A549 (cell line): Measurements from ENCODE around the gene TTLL11. TPM values are rescaled to one million over a fixed set of nuclear protein-coding genes. Genes with fewer than 3 reads are reported as not detected.

Experiments
- ATAC-seq, 2 experiments: fragments of 200-7000 bp in 1 of 2; fragments of >200 bp in 1 of 2; cut with Nextera tagmentation in 1 of 2; cut with Tn5 transposase in 1 of 2; 3 replicates each; pipeline versions ENCODE4 v1.8.0 to v1.9.1; 2018 to 2020; ENCODE audit warnings: mild to moderate bottlenecking in 1 of 2, moderate library complexity in 1 of 2
- CTCF ChIA-PET: fragments of 300-600 bp; sonication (Branson Sonifier 250); formaldehyde crosslinking; extraction: SDS; loops from one replicate; lab custom pipeline; 2021; ENCODE audit warnings: antibody characterized with exemption, inconsistent platforms; lab: Yijun Ruan, JAX
- POLR2A ChIA-PET: fragments of 350-600 bp; formaldehyde crosslinking; extraction: SDS; loops from one replicate; lab custom pipeline; 2021; ENCODE audit warnings: antibody characterized with exemption, inconsistent platforms; lab: Yijun Ruan, JAX
- DNase-seq, 2 experiments: peaks; one replicate each; pipeline versions ENCODE4 v3.0.0 to v3.0.0-alpha.2; 2011 to 2016; ENCODE audit warnings: low read depth in 1 of 2, low spot score in 1 of 2
- FAIRE-seq: peaks from 2 replicates; lab custom pipeline; 2011; peaks lifted over from hg19 to GRCh38; lab: Jason Lieb, UNC
- H3K27ac ChIP-seq, 2 experiments: fragments of >200 bp; sonication (Bioruptor Twin); formaldehyde crosslinking; 3 replicates each; pipeline ENCODE4 v1.5.1; 2016 to 2017
- H3K4me1 ChIP-seq: fragments of >200 bp; sonication (Bioruptor Twin); formaldehyde crosslinking; 3 replicates; pipeline ENCODE4 v1.6.1; 2016
- H3K4me2 ChIP-seq: fragments of >200 bp; sonication (Bioruptor Twin); formaldehyde crosslinking; 3 replicates; pipeline ENCODE4 v1.6.1; 2016
- H3K4me3 ChIP-seq: fragments of >200 bp; sonication (Bioruptor Twin); formaldehyde crosslinking; 3 replicates; pipeline ENCODE4 v1.5.1; 2016
- H3K9me3 ChIP-seq: fragments of >200 bp; sonication (Bioruptor Twin); formaldehyde crosslinking; 3 replicates; pipeline ENCODE4 v1.6.1; 2016
- CTCF ChIP-seq: fragments of >200 bp; sonication (Bioruptor Twin); formaldehyde crosslinking; IDR thresholded peaks from 3 replicates; pipeline ENCODE4 v1.5.1; 2016
- E2F6 ChIP-seq: IDR thresholded peaks from 2 replicates; pipeline ENCODE4 v1.6.1; 2012; ENCODE audit warnings: low read depth, borderline replicate concordance
- ELK1 ChIP-seq: fragments of 150-350 bp; IDR thresholded peaks from 2 replicates; pipeline ENCODE4 v1.6.1; 2014; ENCODE audit warnings: low read depth, mild to moderate bottlenecking, low read length
- EP300 ChIP-seq, 2 experiments: fragments of >200 bp; sonication (Bioruptor Twin); formaldehyde crosslinking; IDR thresholded peaks; 2 replicates in 1 of 2; 3 replicates in 1 of 2; pipeline ENCODE4 v1.6.1; 2016 to 2017
- FOSB ChIP-seq: fragments of 250-450 bp; sonication (Bioruptor Pico); IDR thresholded peaks from 2 replicates; pipeline ENCODE4 v1.5.0; 2020; ENCODE audit warnings: mild to moderate bottlenecking, moderate library complexity
- FOXS1 ChIP-seq: fragments of 250-450 bp; sonication (Bioruptor Pico); IDR thresholded peaks from 2 replicates; pipeline ENCODE4 v1.5.0; 2020; ENCODE audit warnings: mild to moderate bottlenecking, moderate library complexity
- HDAC2 ChIP-seq: fragments of 200-600 bp; sonication (generic); IDR thresholded peaks from 2 replicates; pipeline ENCODE4 v1.6.1; 2016
- HOXB13 ChIP-seq: fragments of 250-450 bp; sonication (Bioruptor Pico); IDR thresholded peaks from 2 replicates; pipeline ENCODE4 v1.5.0; 2020; ENCODE audit warnings: low read depth, mild to moderate bottlenecking, moderate library complexity
- HOXB5 ChIP-seq: fragments of 250-450 bp; sonication (Bioruptor Pico); IDR thresholded peaks from 2 replicates; pipeline ENCODE4 v1.5.0; 2020; ENCODE audit warnings: mild to moderate bottlenecking, moderate library complexity
- JUN ChIP-seq, 2 experiments: fragments of >200 bp; sonication (Bioruptor Twin); formaldehyde crosslinking; IDR thresholded peaks; 2 replicates in 1 of 2; 3 replicates in 1 of 2; pipeline ENCODE4 v1.6.1; 2016 to 2017
- KDM5A ChIP-seq: fragments of 200-600 bp; sonication (generic); IDR thresholded peaks from 2 replicates; pipeline ENCODE4 v1.6.1; 2016; ENCODE audit warnings: antibody characterized with exemption, mild to moderate bottlenecking
- MAFK ChIP-seq: fragments of 450-650 bp; IDR thresholded peaks from 2 replicates; pipeline ENCODE4 v1.6.1; 2014; ENCODE audit not compliant: partially characterized antibody
- MAX ChIP-seq: IDR thresholded peaks from 2 replicates; pipeline ENCODE4 v1.6.1; 2012
- NFE2L2 ChIP-seq: fragments of 150-350 bp; conservative IDR thresholded peaks from 2 replicates; pipeline ENCODE4 v1.6.1; 2014; ENCODE audit warnings: low read length
- PBX3 ChIP-seq: IDR thresholded peaks from 2 replicates; pipeline ENCODE4 v1.6.1; 2012
- POLR2A ChIP-seq: IDR thresholded peaks from 2 replicates; pipeline ENCODE4 v1.6.1; 2012; ENCODE audit warnings: mild to moderate bottlenecking, low read length
- POLR2AphosphoS2 ChIP-seq: conservative IDR thresholded peaks from 2 replicates; pipeline ENCODE4 v1.6.1; 2012; ENCODE audit warnings: low read length, improper control_type of control experiment, inconsistent platforms
- RAD21 ChIP-seq, 2 experiments: fragments of >200 bp in 1 of 2; sonication (Bioruptor Twin) in 1 of 2; formaldehyde crosslinking in 1 of 2; IDR thresholded peaks in 1 of 2; conservative IDR thresholded peaks in 1 of 2; 2 replicates in 1 of 2; 3 replicates in 1 of 2; pipeline ENCODE4 v1.6.1; 2012 to 2018; ENCODE audit warnings: inconsistent platforms in 1 of 2
- RARB ChIP-seq: fragments of 250-450 bp; sonication (Bioruptor Pico); IDR thresholded peaks from 2 replicates; pipeline ENCODE4 v1.8.0; 2021; ENCODE audit warnings: mild to moderate bottlenecking, moderate library complexity
- RCOR1 ChIP-seq: fragments of 150-350 bp; IDR thresholded peaks from 2 replicates; pipeline ENCODE4 v1.6.1; 2014; ENCODE audit warnings: antibody characterized with exemption, low read length, low read depth
- RNF2 ChIP-seq: fragments of 200-600 bp; sonication (generic); IDR thresholded peaks from 2 replicates; pipeline ENCODE4 v1.6.1; 2016; ENCODE audit warnings: low read depth, mild to moderate bottlenecking, antibody characterized with exemption, moderate library complexity, borderline replicate concordance
- SMC3 ChIP-seq: fragments of >200 bp; sonication (Bioruptor Twin); formaldehyde crosslinking; IDR thresholded peaks from 3 replicates; pipeline ENCODE4 v1.6.1; 2018; ENCODE audit warnings: inconsistent platforms
- TFCP2L1 ChIP-seq: fragments of 250-450 bp; sonication (Bioruptor Pico); IDR thresholded peaks from 2 replicates; pipeline ENCODE4 v1.5.0; 2021; ENCODE audit warnings: mild to moderate bottlenecking
- TP53 ChIP-seq: fragments of 250-450 bp; sonication (Bioruptor Pico); IDR thresholded peaks from 2 replicates; pipeline ENCODE4 v1.5.0; 2021; ENCODE audit warnings: mild to moderate bottlenecking, moderate library complexity
- ZC3H11A ChIP-seq: fragments of 450-650 bp; IDR thresholded peaks from 2 replicates; pipeline ENCODE4 v1.6.1; 2014; ENCODE audit warnings: antibody characterized with exemption, mild to moderate bottlenecking
- ZFP36 ChIP-seq: fragments of 450-650 bp; IDR thresholded peaks from 2 replicates; pipeline ENCODE4 v1.6.1; 2014; ENCODE audit warnings: borderline replicate concordance; ENCODE audit not compliant: partially characterized antibody
- ZSCAN20 ChIP-seq: fragments of 250-450 bp; sonication (Bioruptor Pico); IDR thresholded peaks from 2 replicates; pipeline ENCODE4 v1.8.0; 2022; ENCODE audit warnings: mild to moderate bottlenecking, moderate library complexity
- WGBS: methylation state at CpG from one replicate; pipeline ENCODE4 v1.1.6; 2017; ENCODE audit errors: missing lambda C conversion rate; 5-methylcytosine and 5-hydroxymethylcytosine counted together
- polyA plus RNA-seq, 4 experiments: library from polyadenylated mRNA; depleted of rRNA in 3 of 4; stranded (reverse); fragments of >200 nt; fragmentation: RNase III in 1 of 4; extraction: RNeasy Plus Mini Kit Qiagen cat#74134 plus additional on column Dnase treatment in 1 of 4; gene quantifications; 2 replicates in 3 of 4; 3 replicates in 1 of 4; pipeline ENCODE4 v1.2.3, GENCODE V29; 2011 to 2017

The TTLL11 gene
- polyA plus RNA-seq, 2 of the 4 experiments (the other 2 are of a cell fraction) = 1.8 to 2.6 TPM

GRCh38 chr9:121989010-121989409, 104.1 kb downstream of the TTLL11 start:
- Histone ChIP-seq H3K4me1 (no peaks in the 10 kb centered on the region), H3K4me3 (no peak overlapping the region), H3K27ac (no peak overlapping the region), H3K4me2 (no peak overlapping the region), H3K9me3 (no peaks in the 10 kb centered on the region)
- ATAC-seq (peak in 1 of 2 experiments; percentile 79; a peak in 3 of 6 replicates), DNase-seq (peak in 1 of 2 experiments; percentile 33), FAIRE-seq (no peak)
- POLR2A ChIA-PET = no interaction called here
- WGBS = 78% methylated on average over 4 of the region's 13 CpGs
- peak; percentile 50 to 68 for TF ChIP-seq RAD21 (conservative IDR thresholded peaks at IDR 0.05 in 1 of 2, IDR thresholded peaks at IDR 0.05 in 1 of 2)
- peak; percentile 32 for TF ChIP-seq CTCF
- TF ChIP-seq SMC3 = peak; percentile 36; the same call in 1 of the 3 replicates
- TF ChIP-seq NFE2L2 = no peak
- CTCF ChIA-PET = interaction anchor here (1.0 to 4.8 kb wide), 12 partner anchors 9 to 443 kb away, joined by 3 to 23 read pairs (median 6); no protein-coding TSS in a partner anchor

GRCh38 chr9:121987314-121987713, 105.8 kb downstream of the TTLL11 start:
- ATAC-seq (no peak), FAIRE-seq (no peak), DNase-seq (no peak)
- no peak overlapping the region for H3K4me2 ChIP-seq
- POLR2A ChIA-PET = no interaction called here
- TF ChIP-seq E2F6 = no peak
- no peak for TF ChIP-seq MAFK
- no peak for TF ChIP-seq POLR2A
- TF ChIP-seq HDAC2 = no peak
- TF ChIP-seq ELK1 = no peak
- no peak for TF ChIP-seq HOXB5
- no peak for TF ChIP-seq ZC3H11A
- no peak for TF ChIP-seq FOSB (CRISPR knock-in tag)
- H3K4me3 ChIP-seq = no peak overlapping the region
- WGBS = 82% methylated on average over 7 of the region's 7 CpGs
- H3K9me3 ChIP-seq = no peaks in the 10 kb centered on the region
- no peaks in the 10 kb centered on the region for H3K4me1 ChIP-seq
- H3K27ac ChIP-seq = no peak overlapping the region
- CTCF ChIA-PET = interaction anchor here (1.6 to 4.8 kb wide), 3 partner anchors 253 to 437 kb away, joined by 4 to 20 read pairs (median 10); no protein-coding TSS in a partner anchor

- FAIRE-seq (no peak), DNase-seq (no peak), ATAC-seq (peak; percentile 47 to 70; a peak in 3 of 6 replicates)
- ChIA-PET POLR2A (no interaction called here), CTCF (no interaction called here)
- WGBS = 81% methylated on average over 14 of the region's 14 CpGs
- Histone ChIP-seq H3K9me3 (peaks cover 11% of the 10 kb centered on the region; the same call in 1 of the 3 replicates), H3K4me2 (no peak overlapping the region), H3K4me1 (no peaks in the 10 kb centered on the region), H3K27ac (no peak overlapping the region), H3K4me3 (no peak overlapping the region)
- TF ChIP-seq ZFP36 (no peak), FOXS1 (CRISPR knock-in tag) (no peak), RCOR1 (no peak), ZSCAN20 (CRISPR knock-in tag) (no peak), RARB (CRISPR knock-in tag) (no peak), MAX (no peak), POLR2AphosphoS2 (no peak), SMC3 (no peak), JUN (IDR thresholded peaks at IDR 0.05) (no peak), TFCP2L1 (CRISPR knock-in tag) (no peak), HOXB13 (CRISPR knock-in tag) (no peak), KDM5A (no peak), TP53 (CRISPR knock-in tag) (no peak), RNF2 (no peak), EP300 (IDR thresholded peaks at IDR 0.05) (no peak), PBX3 (no peak)
These were observed 107.2 kb downstream of the TTLL11 start for GRCh38 chr9:121985792-121986494.
